K562 (cell line): ENCODE measurements around the gene EIPR1. TPM values are rescaled to one million over a fixed set of nuclear protein-coding genes. Genes with fewer than 3 reads are reported as not detected.

ENCODE experiments used
- BCOR ChIP-seq: fragments of 450-650 bp; IDR thresholded peaks from 2 replicates; pipeline ENCODE4 v1.6.1; 2016
- GTF2B ChIP-seq: IDR thresholded peaks from 2 replicates; pipeline ENCODE4 v1.6.1; 2011; ENCODE audit not compliant: insufficient read length; ENCODE audit errors: extremely low read depth
- HMG20B ChIP-seq: fragments of 250-450 bp; sonication (Bioruptor Pico); IDR thresholded peaks from 2 replicates; pipeline ENCODE4 v1.5.0; 2021; ENCODE audit warnings: mild to moderate bottlenecking
- KDM2B ChIP-seq: fragments of 250-450 bp; sonication (Bioruptor Pico); IDR thresholded peaks from 2 replicates; pipeline ENCODE4 v1.8.0; 2021; ENCODE audit warnings: mild to moderate bottlenecking, moderate library complexity
- KLF16 ChIP-seq: IDR thresholded peaks from 2 replicates; pipeline ENCODE4 v1.6.1; 2016; ENCODE audit warnings: antibody characterized with exemption
- MAZ ChIP-seq, 2 experiments: fragments of 450-650 bp in 1 of 2; sonication (generic) in 1 of 2; formaldehyde crosslinking; IDR thresholded peaks in 1 of 2; conservative IDR thresholded peaks in 1 of 2; 2 replicates each; pipeline versions ENCODE4 v1.4.0 to v1.5.0; 2020; ENCODE audit warnings: mild to moderate bottlenecking in 1 of 2, missing genetic modification reagents in 1 of 2
- MNT ChIP-seq, 2 experiments: fragments of 450-650 bp; conservative IDR thresholded peaks; 2 replicates each; pipeline ENCODE4 v1.6.1; 2017; ENCODE audit warnings: mild to moderate bottlenecking in 2 of 2, moderate library complexity in 2 of 2
- NFYB ChIP-seq: IDR thresholded peaks from 2 replicates; pipeline ENCODE4 v1.6.1; 2011; ENCODE audit warnings: mild to moderate bottlenecking, moderate library complexity; ENCODE audit not compliant: insufficient read length; ENCODE audit errors: extremely low read depth
- PHF21A ChIP-seq: fragments of 450-650 bp; IDR thresholded peaks from 2 replicates; pipeline ENCODE4 v1.6.1; 2017; ENCODE audit warnings: low read depth, borderline replicate concordance
- RCOR1 ChIP-seq, 2 experiments: IDR thresholded peaks; 2 replicates each; pipeline ENCODE4 v1.6.1; 2012; ENCODE audit warnings: low read depth in 2 of 2, low read length in 2 of 2, borderline replicate concordance in 1 of 2, improper control_type of control experiment in 1 of 2
- STAT6 ChIP-seq: sonication (generic); formaldehyde crosslinking; IDR thresholded peaks from 2 replicates; pipeline ENCODE4 v1.8.1; 2023; ENCODE audit warnings: mild to moderate bottlenecking, missing genetic modification reagents
- TAL1 ChIP-seq: fragments of 450-650 bp; IDR thresholded peaks from 2 replicates; pipeline ENCODE4 v1.6.1; 2016; ENCODE audit warnings: mild to moderate bottlenecking
- THAP7 ChIP-seq: fragments of 250-450 bp; sonication (Bioruptor Pico); IDR thresholded peaks from 2 replicates; pipeline ENCODE4 v1.5.0; 2021
- ZNF197 ChIP-seq: fragments of 200-800 bp; sonication (Bioruptor generic); IDR thresholded peaks from 2 replicates; pipeline ENCODE4 v1.6.1; 2016; ENCODE audit warnings: low read depth, missing genetic modification characterization, missing compliant biosample characterization
- ZNF445 ChIP-seq: fragments of 250-450 bp; sonication (Bioruptor Pico); IDR thresholded peaks from 2 replicates; pipeline ENCODE4 v1.4.0; 2020; ENCODE audit warnings: low read depth, mild to moderate bottlenecking, moderate library complexity
- ZNF518B ChIP-seq: fragments of 250-450 bp; sonication (Bioruptor Pico); IDR thresholded peaks from 2 replicates; pipeline ENCODE4 v1.5.0; 2021; ENCODE audit warnings: mild to moderate bottlenecking, moderate library complexity
- polyA plus RNA-seq, 8 experiments: library from polyadenylated mRNA; depleted of rRNA in 4 of 8; stranded (reverse) in 5 of 8; unstranded in 3 of 8; fragments of >200 nt; fragmentation: Nextera tagmentation in 2 of 8; fragmentation: Illumina TruSeq in 1 of 8; extraction: Ambion mirVana in 2 of 8; extraction: Trizol in 1 of 8; gene quantifications; 2 replicates each; pipeline versions ENCODE4 v1.2.1 to v1.2.3, GENCODE V29; 2011 to 2014; ENCODE audit warnings: inconsistent platforms in 1 of 8, missing spikeins in 1 of 8
- total RNA-seq, 7 experiments: library from RNA; depleted of rRNA in 6 of 7; stranded (reverse); fragments of >200 nt in 6 of 7; fragmentation: Illumina TruSeq in 2 of 7; extraction: Trizol in 2 of 7; gene quantifications; 2 replicates each; pipeline versions ENCODE4 v1.2.1 to v1.2.3, GENCODE V29; 2011 to 2021; ENCODE audit warnings: low replicate concordance in 1 of 7
- TF ChIP-seq, protein P1 (sequence below): sonication (generic); formaldehyde crosslinking; IDR thresholded peaks from 2 replicates; pipeline ENCODE4 v1.9.0; 2022; ENCODE audit warnings: mild to moderate bottlenecking, missing genetic modification reagents

Gene EIPR1
- total and polyA plus RNA-seq, 9 of the 15 experiments (the other 6 are each of a cell fraction or from before 2014, with no cell fraction given), result 19.9 to 54.4 (median 35.9) TPM

GRCh38 chr2:3303583-3304406 lies 73.8 kb downstream of the EIPR1 start (continued):
- TF ChIP-seq STAT6 (CRISPR knock-in tag), result no peak
- TF ChIP-seq ZNF518B (CRISPR knock-in tag), result no peak
- no peak for TF ChIP-seq NFYB
- peak; percentile 64 to 83 for TF ChIP-seq MNT (conservative IDR thresholded peaks at IDR 0.05)
- TF ChIP-seq, protein P1, sequence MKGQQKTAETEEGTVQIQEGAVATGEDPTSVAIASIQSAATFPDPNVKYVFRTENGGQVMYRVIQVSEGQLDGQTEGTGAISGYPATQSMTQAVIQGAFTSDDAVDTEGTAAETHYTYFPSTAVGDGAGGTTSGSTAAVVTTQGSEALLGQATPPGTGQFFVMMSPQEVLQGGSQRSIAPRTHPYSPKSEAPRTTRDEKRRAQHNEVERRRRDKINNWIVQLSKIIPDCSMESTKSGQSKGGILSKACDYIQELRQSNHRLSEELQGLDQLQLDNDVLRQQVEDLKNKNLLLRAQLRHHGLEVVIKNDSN (CRISPR knock-in tag), result peak; percentile 92
- TF ChIP-seq THAP7 (CRISPR knock-in tag), result no peak
- no peak for TF ChIP-seq TAL1
- peak; percentile 31; the same call in 1 of the 2 replicates for TF ChIP-seq KLF16
- no peak for TF ChIP-seq ZNF445 (CRISPR knock-in tag)
- TF ChIP-seq ZNF197 (CRISPR knock-in tag), result no peak
- TF ChIP-seq MAZ (CRISPR knock-in tag; conservative IDR thresholded peaks at IDR 0.05 in 1 of 2, IDR thresholded peaks at IDR 0.05 in 1 of 2), result 0 out of 4 replicates have a peak, but pooled peaks of 1 of the 2 experiments have one; percentile 25
- no peak for TF ChIP-seq KDM2B (CRISPR knock-in tag)
- TF ChIP-seq PHF21A, result no peak
- no peak for TF ChIP-seq HMG20B (CRISPR knock-in tag)
- TF ChIP-seq RCOR1 (IDR thresholded peaks at IDR 0.05; ENCODE audit: borderline replicate concordance in 1 of 2, low read depth in 2 of 2, low read length in 2 of 2), result peak in 1 of 2 experiments; percentile 70; a peak in 1 of 4 replicates
- 0 out of 2 replicates have a peak, but pooled peaks have one; percentile 38 for TF ChIP-seq BCOR
- TF ChIP-seq GTF2B, result no peak
